GM19372 (cell line): ENCODE measurements around the gene PEX7.
"Not testable (repeated sequence)": the region's sequence is repeated elsewhere in the genome, so short reads cannot be mapped to it uniquely, and the experiment has no call there.

Experiments
- ATAC-seq: cut with Tn5 transposase; IDR thresholded peaks from one replicate; pipeline ENCODE4 v1.9.1; 2021; ENCODE audit warnings: mild to moderate bottlenecking, low read depth, moderate library complexity; ENCODE audit not compliant: unreplicated experiment

PEX7 gene

GRCh38 chr6:136790411-136791295 lies 31.7 kb upstream of the PEX7 start:
- no peak for ATAC-seq

GRCh38 chr6:136791296-136792094 lies 30.9 kb upstream of the PEX7 start:
- ATAC-seq: peak; percentile 28

- no peak for ATAC-seq
Measured at GRCh38 chr6:136792095-136792409, 30.3 kb upstream of the PEX7 start.

- ATAC-seq: peak; percentile 55
Measured at GRCh38 chr6:136792410-136793262, 29.8 kb upstream of the PEX7 start, which contains the start of gene MAP3K5. Gene MAP3K5 (minus strand): TSS chr6:136792477. CDS start chr6:136792157, 320 bp downstream.

- no peak for ATAC-seq
Measured at GRCh38 chr6:136793363-136793762, 29.0 kb upstream of the PEX7 start.

GRCh38 chr6:136795386-136795785 lies 27.0 kb upstream of the PEX7 start:
- no peak for ATAC-seq

- no peak for ATAC-seq
Measured at GRCh38 chr6:136795996-136796395, 26.4 kb upstream of the PEX7 start.

- ATAC-seq: no peak
Measured at GRCh38 chr6:136798044-136798443, 24.3 kb upstream of the PEX7 start.

GRCh38 chr6:136801581-136801980 lies 20.8 kb upstream of the PEX7 start:
- ATAC-seq: no peak

GRCh38 chr6:136803608-136804007 lies 18.8 kb upstream of the PEX7 start:
- ATAC-seq: no peak

- no peak for ATAC-seq
Measured at GRCh38 chr6:136809091-136809860, 13.1 kb upstream of the PEX7 start.

- no peak for ATAC-seq
Measured at GRCh38 chr6:136811272-136811671, 11.1 kb upstream of the PEX7 start.

GRCh38 chr6:136812174-136812573 lies 10.2 kb upstream of the PEX7 start:
- no peak for ATAC-seq

GRCh38 chr6:136815608-136816007 lies 6.8 kb upstream of the PEX7 start:
- not testable (repeated sequence) for ATAC-seq

- ATAC-seq: no peak
Measured at GRCh38 chr6:136816656-136817055, 5.7 kb upstream of the PEX7 start.

GRCh38 chr6:136820561-136820960 lies 1.8 kb upstream of the PEX7 start:
- no peak for ATAC-seq

- ATAC-seq: peak; percentile 3
Measured at GRCh38 chr6:136822046-136822375, 381 bp upstream of the PEX7 start.

- ATAC-seq: no peak
Measured at GRCh38 chr6:136823128-136823660, 802 bp downstream of the PEX7 start.

- ATAC-seq: no peak
Measured at GRCh38 chr6:136826216-136826615, 3.8 kb downstream of the PEX7 start.
